ENCODE data around the gene ARID1B.
A peak's percentile ranks its signal among the peaks of the same experiment; 100 is the strongest.

ARID1B gene

DNA sequence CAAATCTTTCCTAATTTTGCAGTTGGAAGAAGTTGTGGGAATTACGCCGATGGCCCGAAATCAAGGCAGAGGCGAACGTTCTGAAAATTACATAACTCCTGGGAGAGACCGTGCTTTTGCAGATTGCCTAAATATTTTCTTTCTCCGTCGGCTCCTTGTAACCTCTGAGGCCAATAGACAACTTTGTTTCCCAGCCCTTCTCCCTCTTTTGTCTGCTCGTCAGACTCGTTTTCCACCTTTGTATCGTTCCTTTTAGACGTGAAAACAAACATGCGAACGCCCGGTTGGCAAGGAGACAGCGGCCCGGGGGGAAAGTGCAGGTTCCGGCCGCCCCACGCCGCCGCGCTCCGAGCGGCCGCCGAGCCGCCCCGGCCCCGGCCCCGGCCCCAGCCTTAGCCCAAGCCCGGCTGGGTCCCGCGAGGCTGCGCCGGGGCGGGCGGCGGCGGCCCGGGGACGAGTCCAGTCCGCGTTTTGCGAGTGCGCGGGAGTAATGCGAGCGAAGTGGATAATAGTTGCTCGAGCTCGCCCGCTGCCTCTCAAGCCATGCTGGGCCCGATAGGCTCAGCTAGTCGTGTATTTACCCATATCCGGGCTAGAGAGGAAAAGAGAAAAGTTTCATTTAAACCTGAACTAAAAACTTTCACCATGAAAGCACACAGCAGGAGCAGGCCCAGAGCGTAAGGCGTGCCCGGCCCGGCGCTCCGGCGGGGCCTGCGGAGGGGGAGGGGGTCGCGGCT lies at the start of gene ARID1B:
Gene ARID1B (plus strand): TSS at position 539 of the 737 bp plus-strand sequence. CDS start 303 bp downstream, outside the sequence.
- Histone ChIP-seq H3K4me3 (ENCODE audit: low read depth in 1 of 5, low read length in 5 of 5) (peak within 1 kb of the TSS; percentile 71 to 88 (median 83)), H3K9ac (ENCODE audit: low read length in 5 of 5) (peak within 1 kb of the TSS; percentile 79 to 97 (median 87)), H3K4me1 (ENCODE audit: control insufficient read depth in 5 of 5, insufficient read depth in 5 of 5, low read length in 5 of 5) (peaks cover 3 to 39% (median 37%) of the 10 kb centered on the region in 5 donors), H3K36me3 (ENCODE audit: control insufficient read depth in 5 of 5, insufficient read depth in 5 of 5, low read length in 5 of 5) (no peaks in the 10 kb centered on the region), H3K9me3 (ENCODE audit: control insufficient read depth in 5 of 5, low read length in 5 of 5) (no peaks in the 10 kb centered on the region), H3K27me3 (ENCODE audit: control insufficient read depth in 5 of 5, insufficient read depth in 4 of 5, low read length in 5 of 5) (no peaks in the 10 kb centered on the region), H3K27ac (ENCODE audit: low read depth, low read length) (peak within 1 kb of the TSS; percentile 98)

DNA sequence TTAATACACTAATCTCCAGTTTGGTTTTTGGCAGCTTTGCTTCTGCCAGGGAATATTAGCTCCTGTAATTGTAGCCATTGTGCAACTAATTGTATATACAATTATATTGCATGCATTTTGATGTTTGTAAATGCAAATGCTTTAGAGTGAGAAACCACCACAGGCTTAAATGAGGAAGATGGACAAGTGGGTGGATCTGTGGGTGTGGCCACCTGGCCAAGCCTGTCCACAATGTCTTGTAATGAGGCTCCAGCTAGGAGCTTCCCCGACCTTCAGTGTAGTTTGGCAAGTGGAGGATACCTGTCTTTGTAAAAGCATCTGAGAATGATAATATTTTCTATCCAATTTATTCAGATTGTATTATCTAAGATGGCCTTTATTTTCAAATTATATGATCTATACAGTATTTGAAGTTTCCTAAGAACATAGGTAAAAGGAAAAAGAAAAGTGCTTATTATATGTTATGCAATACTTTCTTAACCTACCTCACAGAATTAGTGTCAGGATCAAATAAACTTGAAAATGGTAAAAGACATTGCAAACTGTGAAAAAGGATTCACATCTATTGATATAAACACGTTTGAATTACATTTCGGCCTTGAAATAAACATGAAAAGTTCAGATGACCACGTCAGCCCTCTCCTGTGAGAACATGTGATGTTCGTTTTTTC lies 49.3 kb upstream of the ARID1B start:
- Histone ChIP-seq H3K36me3 (ENCODE audit: control insufficient read depth in 5 of 5, insufficient read depth in 5 of 5, low read length in 5 of 5) (no peaks in the 10 kb centered on the region), H3K4me1 (ENCODE audit: control insufficient read depth in 5 of 5, insufficient read depth in 5 of 5, low read length in 5 of 5) (no peaks in the 10 kb centered on the region)

DNA sequence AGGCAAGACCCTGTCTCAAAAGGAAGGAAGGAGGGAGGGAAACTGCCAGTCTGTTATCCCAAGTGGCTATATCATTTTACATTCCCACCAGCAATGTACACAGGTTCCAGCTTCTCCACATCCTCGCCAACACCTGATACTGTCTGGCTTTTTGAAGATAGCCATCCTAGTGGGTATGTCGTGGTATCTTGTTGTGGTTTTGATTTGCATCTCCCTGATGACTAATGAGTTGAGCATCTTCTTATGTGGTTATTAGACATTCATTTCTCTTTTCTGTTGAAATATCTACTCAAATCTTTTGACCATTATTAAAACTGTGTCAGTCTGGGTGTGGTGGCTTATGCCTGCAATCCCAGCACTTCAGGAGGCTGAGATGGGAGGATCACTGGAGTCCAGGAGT lies 47.9 kb upstream of the ARID1B start:
- Histone ChIP-seq H3K9ac (ENCODE audit: low read length in 5 of 5) (no peak overlapping the region), H3K27me3 (ENCODE audit: control insufficient read depth in 5 of 5, insufficient read depth in 4 of 5, low read length in 5 of 5) (no peaks in the 10 kb centered on the region), H3K4me3 (ENCODE audit: low read depth in 1 of 5, low read length in 5 of 5) (no peak overlapping the region), H3K27ac (ENCODE audit: low read depth, low read length) (no peak overlapping the region), H3K4me1 (ENCODE audit: control insufficient read depth in 5 of 5, insufficient read depth in 5 of 5, low read length in 5 of 5) (no peaks in the 10 kb centered on the region), H3K36me3 (ENCODE audit: control insufficient read depth in 5 of 5, insufficient read depth in 5 of 5, low read length in 5 of 5) (no peaks in the 10 kb centered on the region), H3K9me3 (ENCODE audit: control insufficient read depth in 5 of 5, low read length in 5 of 5) (no peaks in the 10 kb centered on the region)

More for the DNA sequence above, 49.3 kb upstream of the ARID1B start:
- Histone ChIP-seq H3K27ac (ENCODE audit: low read depth, low read length) (no peak overlapping the region), H3K9ac (ENCODE audit: low read length in 5 of 5) (no peak overlapping the region), H3K4me3 (ENCODE audit: low read depth in 1 of 5, low read length in 5 of 5) (no peak overlapping the region), H3K9me3 (ENCODE audit: control insufficient read depth in 5 of 5, low read length in 5 of 5) (no peaks in the 10 kb centered on the region), H3K27me3 (ENCODE audit: control insufficient read depth in 5 of 5, insufficient read depth in 4 of 5, low read length in 5 of 5) (no peaks in the 10 kb centered on the region)

DNA sequence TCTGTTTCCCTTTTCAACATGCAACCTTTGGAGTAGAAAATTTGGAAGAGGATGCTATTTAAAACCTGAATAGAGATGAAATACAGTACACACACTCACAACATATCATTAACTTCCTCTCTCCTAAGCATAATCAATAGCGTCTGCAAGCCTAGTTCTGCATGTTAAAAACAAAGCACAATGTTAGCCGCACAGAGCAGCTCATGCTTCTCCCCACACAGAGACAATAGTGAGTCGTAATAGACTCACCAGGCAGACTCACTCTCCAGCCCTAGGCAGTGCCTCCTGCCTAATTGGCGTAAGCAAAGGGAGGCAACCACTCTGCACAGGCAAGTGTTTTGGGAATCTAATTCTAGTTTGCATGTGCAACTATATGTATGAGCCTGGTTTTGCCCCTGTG lies 45.8 kb upstream of the ARID1B start:
- no peaks in the 10 kb centered on the region for H3K9me3 ChIP-seq (ENCODE audit: control insufficient read depth in 5 of 5, low read length in 5 of 5)
- H3K4me3 ChIP-seq (ENCODE audit: low read depth in 1 of 5, low read length in 5 of 5): no peak overlapping the region
- H3K4me1 ChIP-seq (ENCODE audit: control insufficient read depth in 5 of 5, insufficient read depth in 5 of 5, low read length in 5 of 5): no peaks in the 10 kb centered on the region
- no peak overlapping the region for H3K9ac ChIP-seq (ENCODE audit: low read length in 5 of 5)
- no peaks in the 10 kb centered on the region for H3K36me3 ChIP-seq (ENCODE audit: control insufficient read depth in 5 of 5, insufficient read depth in 5 of 5, low read length in 5 of 5)
- H3K27me3 ChIP-seq (ENCODE audit: control insufficient read depth in 5 of 5, insufficient read depth in 4 of 5, low read length in 5 of 5): no peaks in the 10 kb centered on the region
- no peak overlapping the region for H3K27ac ChIP-seq (ENCODE audit: low read depth, low read length)

DNA sequence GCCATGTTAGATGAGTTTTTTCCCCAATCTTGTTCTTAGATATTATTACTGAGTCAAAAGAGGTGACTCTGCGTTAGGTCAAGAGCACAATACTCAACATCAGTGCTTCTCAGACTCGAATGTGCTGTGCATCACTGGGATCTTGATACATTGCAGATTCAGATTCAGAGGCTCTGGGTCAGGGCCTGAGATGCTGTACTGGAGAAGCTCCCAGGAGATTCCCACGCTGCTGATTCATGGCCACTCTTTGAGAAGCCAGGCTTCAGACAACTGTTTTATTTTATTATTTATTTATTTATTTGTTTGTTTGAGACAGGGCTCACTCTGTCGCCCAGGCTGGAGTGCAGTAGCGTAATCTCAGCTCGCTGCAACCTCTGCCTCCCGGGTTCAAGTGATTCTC lies 41.4 kb upstream of the ARID1B start:
- Histone ChIP-seq H3K4me3 (ENCODE audit: low read depth in 1 of 5, low read length in 5 of 5) (no peak overlapping the region), H3K27ac (ENCODE audit: low read depth, low read length) (no peak overlapping the region), H3K9ac (ENCODE audit: low read length in 5 of 5) (no peak overlapping the region), H3K9me3 (ENCODE audit: control insufficient read depth in 5 of 5, low read length in 5 of 5) (peaks cover 0 to 11% (median 9%) of the 10 kb centered on the region in 5 donors), H3K36me3 (ENCODE audit: control insufficient read depth in 5 of 5, insufficient read depth in 5 of 5, low read length in 5 of 5) (no peaks in the 10 kb centered on the region), H3K27me3 (ENCODE audit: control insufficient read depth in 5 of 5, insufficient read depth in 4 of 5, low read length in 5 of 5) (no peaks in the 10 kb centered on the region), H3K4me1 (ENCODE audit: control insufficient read depth in 5 of 5, insufficient read depth in 5 of 5, low read length in 5 of 5) (no peaks in the 10 kb centered on the region)

DNA sequence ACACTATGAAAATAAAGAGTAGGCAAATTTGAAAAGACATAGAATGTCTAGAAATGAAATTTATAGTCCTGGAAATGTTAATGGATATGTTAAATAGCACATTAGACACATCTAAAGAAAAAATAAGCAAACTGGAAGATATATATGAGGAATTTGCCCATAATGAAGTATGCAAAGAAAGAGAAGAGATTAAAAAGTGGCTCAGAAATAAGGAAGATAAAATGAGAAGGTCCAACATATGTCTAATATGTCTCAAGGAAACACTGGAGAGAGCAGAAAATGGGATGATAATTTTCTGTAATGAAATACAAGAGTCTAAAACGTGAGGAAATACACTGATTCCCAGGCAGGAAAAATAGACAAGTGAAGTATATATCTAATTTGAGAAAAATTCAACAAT lies 36.6 kb upstream of the ARID1B start:
- no peak overlapping the region for H3K4me3 ChIP-seq (ENCODE audit: low read depth in 1 of 5, low read length in 5 of 5)
- no peak overlapping the region for H3K9ac ChIP-seq (ENCODE audit: low read length in 5 of 5)
- no peak overlapping the region for H3K27ac ChIP-seq (ENCODE audit: low read depth, low read length)
- H3K36me3 ChIP-seq (ENCODE audit: control insufficient read depth in 5 of 5, insufficient read depth in 5 of 5, low read length in 5 of 5): no peaks in the 10 kb centered on the region
- H3K9me3 ChIP-seq (ENCODE audit: control insufficient read depth in 5 of 5, low read length in 5 of 5): peaks cover 0 to 17% (median 12%) of the 10 kb centered on the region in 5 donors
- H3K4me1 ChIP-seq (ENCODE audit: control insufficient read depth in 5 of 5, insufficient read depth in 5 of 5, low read length in 5 of 5): no peaks in the 10 kb centered on the region
- H3K27me3 ChIP-seq (ENCODE audit: control insufficient read depth in 5 of 5, insufficient read depth in 4 of 5, low read length in 5 of 5): no peaks in the 10 kb centered on the region

DNA sequence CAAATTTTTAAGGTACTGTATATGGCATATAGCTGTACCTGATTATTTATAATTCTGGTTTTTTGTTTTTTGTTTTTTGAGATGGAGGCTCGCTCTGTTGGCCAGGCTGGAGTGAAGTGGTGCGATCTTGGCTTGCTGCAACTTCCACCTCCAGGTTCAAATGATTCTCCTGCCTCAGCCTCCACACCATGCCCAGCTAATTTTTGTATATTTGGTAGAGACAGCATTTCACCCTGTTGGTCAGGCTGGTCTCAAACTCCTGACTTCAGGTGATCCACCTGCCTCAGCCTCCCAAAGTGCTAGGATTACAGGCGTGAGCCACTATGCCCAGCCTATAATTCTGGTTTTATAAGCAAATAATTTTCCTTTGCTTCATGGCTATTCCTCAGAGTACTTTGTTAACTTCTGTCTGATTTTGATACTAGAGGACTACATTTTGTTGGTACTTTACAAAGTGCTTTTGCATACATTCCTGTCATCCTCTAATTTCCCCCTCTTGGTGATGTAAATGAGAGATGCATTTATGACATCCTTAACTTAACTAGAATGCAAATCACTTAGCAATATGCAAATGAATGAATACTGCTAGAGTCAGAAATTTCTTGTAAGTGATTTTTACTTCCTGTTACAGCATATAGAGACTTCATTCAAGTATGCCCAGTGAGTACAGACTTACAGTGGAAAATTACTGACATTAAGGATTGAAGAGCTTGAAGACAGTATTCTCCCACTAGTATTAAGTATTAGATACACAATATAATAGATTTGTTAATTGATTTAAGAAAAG lies 35.7 kb upstream of the ARID1B start:
- no peaks in the 10 kb centered on the region for H3K27me3 ChIP-seq (ENCODE audit: control insufficient read depth in 5 of 5, insufficient read depth in 4 of 5, low read length in 5 of 5)
- no peak overlapping the region for H3K4me3 ChIP-seq (ENCODE audit: low read depth in 1 of 5, low read length in 5 of 5)
- H3K9me3 ChIP-seq (ENCODE audit: control insufficient read depth in 5 of 5, low read length in 5 of 5): peaks cover 0 to 17% (median 12%) of the 10 kb centered on the region in 5 donors
- H3K9ac ChIP-seq (ENCODE audit: low read length in 5 of 5): no peak overlapping the region
- no peaks in the 10 kb centered on the region for H3K36me3 ChIP-seq (ENCODE audit: control insufficient read depth in 5 of 5, insufficient read depth in 5 of 5, low read length in 5 of 5)
- H3K4me1 ChIP-seq (ENCODE audit: control insufficient read depth in 5 of 5, insufficient read depth in 5 of 5, low read length in 5 of 5): no peaks in the 10 kb centered on the region
- H3K27ac ChIP-seq (ENCODE audit: low read depth, low read length): no peak overlapping the region

DNA sequence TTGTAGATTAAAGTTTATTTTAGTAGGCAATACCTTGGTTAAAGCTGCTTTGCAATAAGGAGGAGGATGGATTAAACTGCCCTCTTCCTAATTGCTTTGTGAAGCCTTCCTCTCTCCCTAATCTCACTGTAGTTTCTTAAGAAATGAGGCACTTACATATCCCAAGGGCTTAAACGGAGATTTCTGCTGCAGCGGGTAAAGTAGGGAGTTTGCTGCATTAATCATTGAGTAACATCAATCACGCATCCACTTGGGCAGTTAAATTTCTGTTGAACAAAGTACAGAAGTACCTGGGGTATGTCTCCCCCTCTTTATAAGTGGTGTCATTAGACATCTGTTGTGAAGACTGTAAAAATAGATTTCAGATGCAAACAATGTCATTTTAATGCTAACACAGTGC lies 29.5 kb upstream of the ARID1B start:
- no peak overlapping the region for H3K27ac ChIP-seq (ENCODE audit: low read depth, low read length)
- no peaks in the 10 kb centered on the region for H3K9me3 ChIP-seq (ENCODE audit: control insufficient read depth in 5 of 5, low read length in 5 of 5)
- no peaks in the 10 kb centered on the region for H3K36me3 ChIP-seq (ENCODE audit: control insufficient read depth in 5 of 5, insufficient read depth in 5 of 5, low read length in 5 of 5)
- no peak overlapping the region for H3K4me3 ChIP-seq (ENCODE audit: low read depth in 1 of 5, low read length in 5 of 5)
- H3K4me1 ChIP-seq (ENCODE audit: control insufficient read depth in 5 of 5, insufficient read depth in 5 of 5, low read length in 5 of 5): peaks cover 0 to 7% (median 5%) of the 10 kb centered on the region in 5 donors
- H3K9ac ChIP-seq (ENCODE audit: low read length in 5 of 5): no peak overlapping the region
- no peaks in the 10 kb centered on the region for H3K27me3 ChIP-seq (ENCODE audit: control insufficient read depth in 5 of 5, insufficient read depth in 4 of 5, low read length in 5 of 5)

DNA sequence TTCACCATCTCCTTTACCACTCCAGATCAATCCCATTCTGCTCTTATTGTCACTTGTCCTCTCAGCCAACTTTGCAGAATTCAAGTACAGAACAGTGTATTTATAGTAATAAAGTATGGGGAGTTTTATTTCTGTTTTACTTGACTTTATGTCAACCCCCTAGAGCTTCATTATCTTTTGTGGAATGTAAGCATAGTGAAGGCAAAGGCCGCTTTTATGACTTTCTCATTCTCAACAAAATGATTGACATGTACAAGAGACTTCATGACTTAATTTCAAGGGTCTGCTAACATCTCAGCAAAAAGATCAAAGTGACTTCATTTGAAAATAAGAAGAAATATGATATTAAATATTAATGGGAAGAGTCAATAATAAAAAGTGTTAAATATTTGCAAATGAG lies 28.7 kb upstream of the ARID1B start:
- Histone ChIP-seq H3K27me3 (ENCODE audit: control insufficient read depth in 5 of 5, insufficient read depth in 4 of 5, low read length in 5 of 5) (no peaks in the 10 kb centered on the region), H3K27ac (ENCODE audit: low read depth, low read length) (no peak overlapping the region), H3K4me3 (ENCODE audit: low read depth in 1 of 5, low read length in 5 of 5) (no peak overlapping the region), H3K36me3 (ENCODE audit: control insufficient read depth in 5 of 5, insufficient read depth in 5 of 5, low read length in 5 of 5) (no peaks in the 10 kb centered on the region), H3K4me1 (ENCODE audit: control insufficient read depth in 5 of 5, insufficient read depth in 5 of 5, low read length in 5 of 5) (peaks cover 0 to 9% (median 6%) of the 10 kb centered on the region in 5 donors), H3K9ac (ENCODE audit: low read length in 5 of 5) (no peak overlapping the region), H3K9me3 (ENCODE audit: control insufficient read depth in 5 of 5, low read length in 5 of 5) (no peaks in the 10 kb centered on the region)

All from subcutaneous abdominal adipose tissue (tissue), 5 donors.